ENCODE results near the gene PLA2G4E.

- TF ChIP-seq, protein P1, sequence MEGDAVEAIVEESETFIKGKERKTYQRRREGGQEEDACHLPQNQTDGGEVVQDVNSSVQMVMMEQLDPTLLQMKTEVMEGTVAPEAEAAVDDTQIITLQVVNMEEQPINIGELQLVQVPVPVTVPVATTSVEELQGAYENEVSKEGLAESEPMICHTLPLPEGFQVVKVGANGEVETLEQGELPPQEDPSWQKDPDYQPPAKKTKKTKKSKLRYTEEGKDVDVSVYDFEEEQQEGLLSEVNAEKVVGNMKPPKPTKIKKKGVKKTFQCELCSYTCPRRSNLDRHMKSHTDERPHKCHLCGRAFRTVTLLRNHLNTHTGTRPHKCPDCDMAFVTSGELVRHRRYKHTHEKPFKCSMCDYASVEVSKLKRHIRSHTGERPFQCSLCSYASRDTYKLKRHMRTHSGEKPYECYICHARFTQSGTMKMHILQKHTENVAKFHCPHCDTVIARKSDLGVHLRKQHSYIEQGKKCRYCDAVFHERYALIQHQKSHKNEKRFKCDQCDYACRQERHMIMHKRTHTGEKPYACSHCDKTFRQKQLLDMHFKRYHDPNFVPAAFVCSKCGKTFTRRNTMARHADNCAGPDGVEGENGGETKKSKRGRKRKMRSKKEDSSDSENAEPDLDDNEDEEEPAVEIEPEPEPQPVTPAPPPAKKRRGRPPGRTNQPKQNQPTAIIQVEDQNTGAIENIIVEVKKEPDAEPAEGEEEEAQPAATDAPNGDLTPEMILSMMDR (conservative IDR thresholded peaks at IDR 0.05; ENCODE audit: low read depth in 2 of 2): no peak
- no peak for TF ChIP-seq POLR2AphosphoS5 (IDR thresholded peaks at IDR 0.05; ENCODE audit: low read depth)
- no peak for TF ChIP-seq STAT1 (IDR thresholded peaks at IDR 0.05; ENCODE audit: unreplicated experiment)
- no peak for TF ChIP-seq EZH2phosphoT487 (IDR thresholded peaks at IDR 0.05; ENCODE audit: unreplicated experiment)
- TF ChIP-seq CREB1 (CRISPR knock-in tag; IDR thresholded peaks at IDR 0.05; ENCODE audit: low read depth): no peak
- no peak for TF ChIP-seq EZH2 (IDR thresholded peaks at IDR 0.05; ENCODE audit: low read depth, unreplicated experiment)
- TF ChIP-seq REST (IDR thresholded peaks at IDR 0.05; ENCODE audit: unreplicated experiment): no peak
- no peak for TF ChIP-seq JUNB (IDR thresholded peaks at IDR 0.05; ENCODE audit: unreplicated experiment)
- TF ChIP-seq, protein P2, sequence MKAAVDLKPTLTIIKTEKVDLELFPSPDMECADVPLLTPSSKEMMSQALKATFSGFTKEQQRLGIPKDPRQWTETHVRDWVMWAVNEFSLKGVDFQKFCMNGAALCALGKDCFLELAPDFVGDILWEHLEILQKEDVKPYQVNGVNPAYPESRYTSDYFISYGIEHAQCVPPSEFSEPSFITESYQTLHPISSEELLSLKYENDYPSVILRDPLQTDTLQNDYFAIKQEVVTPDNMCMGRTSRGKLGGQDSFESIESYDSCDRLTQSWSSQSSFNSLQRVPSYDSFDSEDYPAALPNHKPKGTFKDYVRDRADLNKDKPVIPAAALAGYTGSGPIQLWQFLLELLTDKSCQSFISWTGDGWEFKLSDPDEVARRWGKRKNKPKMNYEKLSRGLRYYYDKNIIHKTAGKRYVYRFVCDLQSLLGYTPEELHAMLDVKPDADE (IDR thresholded peaks at IDR 0.05): no peak
- TF ChIP-seq ZNF331 (CRISPR knock-in tag; IDR thresholded peaks at IDR 0.05; ENCODE audit: low read depth): no peak
Measured at GRCh38 chr15:41933771-41934170, 87.1 kb downstream of the PLA2G4E start.
